KOPT-K1 (cell line): Measurements from ENCODE around the gene QARS1.

Source experiments
- H3K27ac ChIP-seq: fragments of 200-600 bp; sonication (generic); 2 replicates; pipeline ENCODE4 v1.5.1; 2016; ENCODE audit warnings: antibody characterized with exemption, mild to moderate bottlenecking, low read depth, low read length; ENCODE audit not compliant: poor library complexity, severe bottlenecking
- H3K36me3 ChIP-seq: fragments of 200-600 bp; sonication (generic); 2 replicates; pipeline ENCODE4 v1.5.1; 2017; ENCODE audit warnings: antibody characterized with exemption, mild to moderate bottlenecking, low read length, moderate library complexity; ENCODE audit not compliant: insufficient read depth
- H3K9me3 ChIP-seq: fragments of 200-600 bp; sonication (generic); 2 replicates; pipeline ENCODE4 v1.5.1; 2017; ENCODE audit warnings: antibody characterized with exemption, low read length, mild to moderate bottlenecking; ENCODE audit not compliant: insufficient read depth, poor library complexity, severe bottlenecking

Gene QARS1

DNA sequence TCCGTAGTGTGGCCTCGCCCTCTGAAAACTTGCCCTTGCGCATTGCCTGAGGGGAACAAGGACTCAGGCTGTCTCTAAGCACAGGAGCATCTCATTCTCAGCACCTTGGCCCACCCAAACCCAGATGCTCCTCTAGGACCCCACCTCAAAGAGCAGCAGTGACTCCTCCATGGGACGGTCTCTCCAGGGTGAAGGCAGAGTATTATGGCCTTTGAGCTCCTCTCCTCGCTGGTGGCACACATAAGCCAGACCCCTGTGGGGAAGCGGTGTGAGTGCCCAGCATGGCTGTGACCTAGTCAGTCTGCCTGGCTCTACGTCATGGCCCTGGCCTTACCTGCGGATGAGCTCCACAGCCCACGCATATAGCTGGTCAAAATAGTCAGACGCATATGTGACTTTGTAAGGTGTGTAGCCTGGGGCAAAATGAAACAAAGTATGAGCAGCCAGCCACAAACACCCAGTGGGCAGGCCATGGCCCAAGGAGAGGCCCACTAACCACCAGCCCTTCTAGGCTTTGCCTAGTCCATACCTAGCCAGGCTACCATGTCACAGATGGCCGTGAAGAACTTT lies 4.4 kb downstream of the QARS1 start:
- peaks cover 76% of the 10 kb centered on the region for H3K36me3 ChIP-seq
- H3K9me3 ChIP-seq = no peaks in the 10 kb centered on the region
- no peak overlapping the region for H3K27ac ChIP-seq

DNA sequence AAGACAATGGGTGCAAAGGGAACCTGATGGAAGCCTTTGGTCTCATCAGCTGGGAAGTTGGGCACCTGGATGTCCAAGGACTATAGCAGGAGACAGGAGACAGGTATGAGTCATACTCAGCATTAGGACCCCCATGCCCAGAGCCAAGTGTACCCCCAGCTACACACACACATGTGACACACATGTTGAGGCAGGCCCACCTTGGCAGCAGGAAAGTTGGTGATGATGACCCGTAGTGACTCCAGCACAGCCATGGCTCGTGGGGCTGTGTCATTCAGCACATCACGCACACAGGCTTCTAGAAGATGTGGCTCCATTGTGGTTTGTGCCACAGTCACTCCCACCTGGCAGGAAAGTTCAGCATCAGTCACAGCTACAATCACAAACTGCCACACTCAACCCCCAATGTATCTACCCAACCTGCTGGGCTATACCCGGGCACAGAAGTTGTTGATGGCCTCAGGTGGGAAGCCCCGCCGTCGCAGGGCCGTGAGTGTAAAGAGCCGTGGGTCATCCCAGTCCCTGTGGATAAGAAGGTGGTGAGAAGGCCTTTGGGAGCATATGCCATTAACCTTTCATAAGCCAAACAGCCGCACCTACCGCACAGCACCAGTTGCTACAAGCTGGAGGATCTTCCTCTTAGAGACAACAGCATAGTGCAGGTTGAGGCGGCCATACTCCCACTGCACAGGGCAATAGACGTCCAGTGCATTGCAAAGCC lies 5.5 kb downstream of the QARS1 start:
- Histone ChIP-seq H3K27ac (no peak overlapping the region), H3K36me3 (peaks cover 76% of the 10 kb centered on the region), H3K9me3 (no peaks in the 10 kb centered on the region)

DNA sequence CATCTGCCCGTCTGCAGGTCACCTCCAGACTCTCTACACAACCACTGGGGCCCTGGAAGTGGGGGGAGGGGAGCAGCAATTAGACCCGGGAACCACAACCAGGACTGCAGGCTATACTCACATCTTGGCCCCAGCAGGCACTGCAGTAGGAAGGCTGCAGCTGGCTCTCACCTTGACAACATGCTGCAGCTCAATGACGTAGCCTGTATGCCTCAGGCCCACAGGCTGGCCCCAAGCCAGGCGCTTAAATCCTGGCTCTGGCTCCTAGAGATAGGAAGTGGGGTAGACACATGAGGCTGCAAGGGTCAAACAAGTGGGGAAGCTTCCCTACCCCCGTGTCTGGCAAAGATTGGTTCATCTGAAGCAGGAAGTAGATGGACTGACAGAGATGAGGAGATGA lies 6.1 kb downstream of the QARS1 start:
- no peaks in the 10 kb centered on the region for H3K9me3 ChIP-seq
- H3K36me3 ChIP-seq = peaks cover 76% of the 10 kb centered on the region
- no peak overlapping the region for H3K27ac ChIP-seq

DNA sequence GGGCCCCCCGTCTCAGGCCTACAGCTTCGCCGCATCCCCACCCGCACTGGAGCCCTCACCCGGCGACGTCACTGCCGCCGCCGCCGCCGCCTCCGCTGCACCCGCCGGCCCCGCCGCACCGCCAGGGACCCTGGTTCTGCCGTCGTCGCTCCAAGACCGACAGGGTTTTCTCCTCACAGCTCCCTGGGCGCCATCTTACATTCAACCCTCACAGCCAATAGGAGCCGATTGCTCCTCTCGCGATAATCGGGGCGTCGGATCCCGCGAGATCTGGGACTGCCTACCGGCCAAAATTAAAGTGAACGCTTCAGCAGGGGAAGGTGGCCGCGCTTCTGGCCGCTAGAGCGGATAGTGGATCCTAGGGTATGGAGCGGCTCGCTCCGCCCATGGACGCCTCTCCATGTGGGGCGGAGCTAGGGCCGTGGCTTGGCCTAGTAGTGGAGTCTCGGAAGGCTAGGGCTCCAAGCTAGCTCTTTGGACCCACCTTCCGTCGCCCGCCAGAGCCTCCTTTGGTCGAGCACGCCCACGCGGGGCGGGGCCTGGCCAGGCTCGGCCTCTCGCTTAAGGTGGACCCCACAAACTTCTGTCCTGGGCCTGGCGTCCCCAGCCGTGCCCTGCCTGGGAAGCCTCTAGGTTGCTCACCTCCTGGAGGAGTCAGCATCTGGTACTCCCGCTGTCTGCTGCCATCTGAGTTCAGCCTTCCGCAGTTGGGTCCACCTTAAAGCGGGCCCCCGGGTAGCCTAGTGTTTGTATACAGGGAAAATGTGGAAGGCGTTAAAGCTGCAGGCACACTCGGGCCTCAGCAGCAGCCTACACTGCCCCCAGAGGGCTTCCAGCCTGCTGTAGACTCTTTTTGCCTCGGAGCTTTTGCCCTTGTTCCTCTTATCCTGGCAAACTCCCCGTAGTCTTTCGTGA lies 10.4 kb downstream of the QARS1 start, which contains the start of gene QRICH1:
QRICH1 (minus strand) TSS at position 219 of the 915 bp plus-strand sequence. CDS start 17,054 bp downstream, outside the sequence.
- H3K36me3 ChIP-seq = peaks cover 59% of the 10 kb centered on the region
- H3K9me3 ChIP-seq = no peaks in the 10 kb centered on the region
- peak within 1 kb of the TSS; percentile 83 for H3K27ac ChIP-seq

DNA sequence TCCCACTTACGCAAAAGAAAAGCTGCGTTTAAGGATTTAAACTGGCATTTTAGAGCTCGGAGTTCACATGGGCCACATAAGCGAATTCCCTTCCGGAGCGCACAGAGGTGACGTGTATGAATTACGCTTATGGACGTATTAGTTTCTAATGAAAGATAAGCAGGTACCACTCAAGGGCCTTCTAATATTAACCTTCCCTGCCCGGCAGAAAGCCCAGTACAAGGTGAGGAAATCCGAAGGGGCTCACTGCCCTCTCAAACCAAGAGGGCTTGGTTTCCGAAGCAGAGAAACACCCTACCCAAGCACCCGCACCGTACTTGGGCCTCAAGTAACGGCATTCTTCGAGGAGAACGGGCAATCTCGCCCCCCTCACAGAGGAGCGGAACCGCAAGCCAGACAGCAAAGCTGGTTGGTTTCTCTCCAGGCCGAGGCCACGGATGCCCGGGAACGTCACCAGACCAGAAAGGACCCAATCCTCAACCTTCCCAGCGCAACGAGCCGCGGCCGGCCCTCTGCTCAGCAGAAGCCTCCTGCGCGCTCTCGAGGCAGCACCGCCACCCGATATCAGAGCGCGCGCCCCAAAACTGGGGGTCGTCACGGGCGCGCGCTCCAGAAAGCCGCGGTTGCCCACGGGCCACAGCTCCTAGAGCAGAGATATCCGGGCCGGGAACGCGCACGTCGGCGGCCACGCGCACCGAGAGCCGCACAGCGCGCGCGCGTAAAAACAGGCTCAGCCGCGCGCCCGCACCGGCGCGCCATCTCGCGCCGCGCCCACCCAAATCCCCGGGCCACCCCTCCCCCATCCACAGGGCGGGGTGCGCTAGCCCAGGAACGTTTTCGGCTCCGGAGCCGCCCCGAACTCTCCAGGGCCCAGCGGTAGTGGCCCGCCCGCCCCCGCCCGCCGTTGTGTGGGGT lies 11.4 kb downstream of the QARS1 start:
- Histone ChIP-seq H3K9me3 (no peaks in the 10 kb centered on the region), H3K36me3 (peaks cover 59% of the 10 kb centered on the region), H3K27ac (peak overlapping the region; percentile 83)

DNA sequence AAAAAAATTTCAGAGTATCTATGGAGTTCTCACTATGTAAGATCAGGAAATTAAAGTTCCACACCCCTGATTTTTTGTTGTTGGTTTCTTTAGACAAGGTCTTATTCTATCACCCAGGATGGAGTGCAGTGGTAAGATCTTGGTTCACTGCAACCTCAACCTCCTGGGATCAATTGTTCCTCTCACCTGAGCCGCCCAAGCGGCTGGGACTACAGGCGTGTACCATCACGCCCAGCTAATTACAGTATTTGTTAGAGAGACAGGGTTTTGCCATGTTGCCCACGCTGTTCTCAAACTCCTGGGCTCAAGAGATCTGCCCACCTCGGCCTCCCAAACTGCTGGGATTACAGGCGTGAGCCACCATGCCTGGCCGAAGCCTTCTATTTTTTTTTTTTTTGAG lies 23.1 kb downstream of the QARS1 start:
- H3K9me3 ChIP-seq = no peaks in the 10 kb centered on the region
- peaks cover 62% of the 10 kb centered on the region for H3K36me3 ChIP-seq
- H3K27ac ChIP-seq = no peak overlapping the region

DNA sequence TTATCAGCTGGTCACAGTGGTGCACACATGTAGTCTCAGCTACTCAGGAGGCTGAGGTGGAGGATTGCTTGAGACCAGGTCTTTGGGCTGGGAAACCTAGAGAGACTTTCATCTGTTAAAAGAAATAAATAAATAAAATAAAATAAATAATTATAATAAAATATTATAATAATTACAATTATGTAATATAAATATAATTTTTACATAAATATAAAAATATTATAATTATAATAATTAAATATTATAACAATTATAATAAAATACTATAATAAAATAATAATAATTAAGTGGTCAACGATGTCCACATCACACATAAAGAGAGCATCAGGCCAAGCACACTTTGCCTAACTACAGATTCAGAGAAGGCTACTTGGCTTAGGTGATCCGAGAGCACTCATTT lies 25.3 kb downstream of the QARS1 start:
- no peaks in the 10 kb centered on the region for H3K9me3 ChIP-seq
- H3K36me3 ChIP-seq = peaks cover 76% of the 10 kb centered on the region
- H3K27ac ChIP-seq = no peak overlapping the region

DNA sequence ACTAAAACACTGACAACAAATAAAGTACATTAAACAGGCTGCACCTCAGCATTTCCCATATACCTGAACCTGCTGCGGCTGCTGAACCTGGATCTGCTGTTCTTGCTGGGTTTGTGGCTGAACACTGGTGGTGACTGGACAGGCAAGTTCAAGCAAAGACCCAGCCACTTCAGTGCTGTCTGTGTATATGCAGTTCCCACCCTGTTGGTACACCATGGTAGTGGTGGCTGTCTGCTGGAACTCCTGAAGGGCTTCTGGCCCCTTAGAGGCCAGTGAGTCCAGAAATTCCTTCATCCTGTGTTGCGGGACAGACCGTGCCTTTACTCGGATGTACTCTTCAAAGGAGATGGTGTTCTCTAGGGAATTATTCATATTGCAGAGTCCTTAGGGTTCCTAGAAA lies 27.9 kb downstream of the QARS1 start:
- H3K9me3 ChIP-seq = no peaks in the 10 kb centered on the region
- peaks cover 87% of the 10 kb centered on the region for H3K36me3 ChIP-seq
- H3K27ac ChIP-seq = no peak overlapping the region

DNA sequence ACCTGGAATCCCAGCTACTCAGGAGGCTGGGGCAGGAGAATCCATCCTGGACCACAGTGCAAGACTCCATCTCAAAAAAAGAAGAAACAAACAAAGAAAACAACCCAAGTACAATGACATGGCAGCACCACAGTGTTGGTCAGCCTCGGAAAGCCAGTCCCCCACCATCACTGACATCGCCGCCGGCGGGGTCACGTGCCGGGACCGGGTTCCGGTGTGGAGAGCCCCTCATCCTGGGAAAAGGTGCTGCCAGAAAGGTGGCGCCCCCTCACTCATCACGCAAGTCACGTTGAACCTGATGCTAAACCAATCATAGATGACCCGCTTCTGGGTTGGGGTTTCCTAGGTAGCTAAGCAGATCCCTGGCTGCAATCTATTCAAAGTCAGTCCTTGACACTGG lies 28.4 kb downstream of the QARS1 start:
- H3K9me3 ChIP-seq = no peaks in the 10 kb centered on the region
- H3K36me3 ChIP-seq = peaks cover 88% of the 10 kb centered on the region
- no peak overlapping the region for H3K27ac ChIP-seq

DNA sequence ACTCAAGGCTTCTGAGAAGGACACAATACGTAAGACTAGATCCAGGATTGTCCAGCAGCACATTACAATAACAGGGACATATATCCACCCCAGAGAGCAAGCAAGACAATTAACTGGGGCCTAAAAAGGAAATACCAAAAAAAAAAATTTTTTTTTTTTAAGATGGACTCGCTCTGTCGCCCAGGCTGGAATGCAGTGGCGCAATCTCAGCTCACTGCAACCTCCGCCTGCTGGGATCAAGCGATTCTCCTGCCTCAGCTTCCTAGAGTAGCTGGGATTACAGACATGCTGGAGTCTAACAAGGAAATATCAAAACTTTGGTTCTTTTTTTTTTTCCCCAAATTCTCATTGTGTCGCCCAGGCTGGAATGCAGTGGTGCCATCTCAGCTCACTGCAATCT lies 46.5 kb downstream of the QARS1 start:
- no peaks in the 10 kb centered on the region for H3K9me3 ChIP-seq
- peaks cover 97% of the 10 kb centered on the region for H3K36me3 ChIP-seq
- H3K27ac ChIP-seq = no peak overlapping the region

DNA sequence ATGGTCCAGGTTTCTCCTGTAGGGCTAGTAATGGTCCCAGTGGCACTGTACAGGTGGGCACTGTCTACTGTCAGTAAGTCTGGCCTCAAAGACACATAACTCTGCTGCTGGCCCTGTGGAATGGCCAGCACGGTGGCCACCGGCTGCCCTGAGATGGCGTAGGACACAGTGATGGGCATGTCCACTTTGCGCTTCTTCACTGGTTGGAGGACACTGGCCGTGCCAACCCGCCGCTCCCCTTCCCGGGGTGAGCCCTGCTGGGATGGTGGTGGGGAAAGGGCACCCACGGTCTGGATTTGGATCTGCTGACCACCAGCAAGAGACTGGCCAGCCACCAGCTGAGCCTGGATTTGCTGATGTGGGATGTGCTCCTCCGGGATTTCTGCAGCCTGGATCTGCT lies 47.3 kb downstream of the QARS1 start:
- H3K27ac ChIP-seq = no peak overlapping the region
- no peaks in the 10 kb centered on the region for H3K9me3 ChIP-seq
- peaks cover 97% of the 10 kb centered on the region for H3K36me3 ChIP-seq

DNA sequence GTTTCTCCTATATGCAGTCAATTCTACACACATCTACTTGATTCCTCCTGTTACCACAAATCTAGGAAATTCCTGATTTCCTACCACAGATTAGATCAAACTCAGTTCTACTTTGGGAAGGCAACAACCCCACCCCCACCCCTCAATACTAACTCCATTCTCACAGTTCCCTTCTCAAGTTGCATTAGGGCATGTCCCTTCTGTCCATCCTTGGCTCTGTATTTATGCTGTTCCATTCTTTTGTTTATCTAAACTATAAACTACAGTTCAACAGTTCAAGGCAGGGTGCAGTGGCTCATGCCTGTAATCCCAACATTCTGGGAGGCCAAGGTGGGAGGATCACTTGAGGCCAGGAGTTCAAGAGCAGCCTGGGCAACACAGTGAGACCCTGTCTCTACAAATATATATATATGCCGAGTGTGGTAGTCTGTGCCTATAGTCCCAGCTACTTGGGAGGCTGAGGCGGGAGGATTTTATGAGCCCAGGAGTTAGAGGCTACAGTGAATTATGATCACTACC lies 50.2 kb downstream of the QARS1 start:
- H3K36me3 ChIP-seq = peaks cover 92% of the 10 kb centered on the region
- H3K27ac ChIP-seq = no peak overlapping the region
- H3K9me3 ChIP-seq = no peaks in the 10 kb centered on the region

DNA sequence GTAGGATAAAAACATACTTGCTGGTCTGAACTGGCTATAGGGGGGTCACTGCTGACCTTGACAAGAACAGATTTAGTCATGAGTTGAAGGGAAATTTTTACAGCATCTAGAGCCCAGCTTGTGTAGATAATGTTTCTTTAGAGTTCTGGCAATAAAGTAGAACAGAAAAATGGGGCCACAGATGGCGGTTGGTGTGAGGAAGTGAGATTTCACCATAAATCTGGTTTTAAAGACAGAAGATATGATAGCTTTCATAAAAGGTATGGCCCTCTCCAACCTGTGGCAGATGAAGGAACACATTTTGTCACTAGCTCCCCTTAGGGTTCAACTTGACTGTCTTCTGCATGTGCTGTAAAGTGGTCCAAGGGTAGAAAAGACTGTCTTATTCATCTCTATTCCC lies 51.0 kb downstream of the QARS1 start:
- Histone ChIP-seq H3K36me3 (peaks cover 91% of the 10 kb centered on the region), H3K27ac (no peak overlapping the region), H3K9me3 (no peaks in the 10 kb centered on the region)
